HG02973 (cell line): ENCODE results near the gene FBXO21.

Source experiments
- ATAC-seq: cut with Tn5 transposase; IDR thresholded peaks from one replicate; pipeline ENCODE4 v1.9.1; 2021; ENCODE audit warnings: moderate library complexity; ENCODE audit not compliant: unreplicated experiment

Gene FBXO21

GRCh38 chr12:117141097-117141898 lies 49.0 kb downstream of the FBXO21 start:
- no peak for ATAC-seq

GRCh38 chr12:117140397-117141096 lies 49.7 kb downstream of the FBXO21 start:
- no peak for ATAC-seq

GRCh38 chr12:117139025-117139717 lies 51.1 kb downstream of the FBXO21 start:
- ATAC-seq: no peak

GRCh38 chr12:117134721-117135120 lies 55.5 kb downstream of the FBXO21 start:
- ATAC-seq: no peak

GRCh38 chr12:117134059-117134458 lies 56.2 kb downstream of the FBXO21 start:
- no peak for ATAC-seq

GRCh38 chr12:117130801-117131200 lies 59.5 kb downstream of the FBXO21 start:
- no peak for ATAC-seq

- ATAC-seq: no peak
Observed at GRCh38 chr12:117129391-117129790, 60.9 kb downstream of the FBXO21 start.

- ATAC-seq: no peak
Observed at GRCh38 chr12:117127933-117128823, 62.1 kb downstream of the FBXO21 start.

- ATAC-seq: no peak
Observed at GRCh38 chr12:117126335-117126734, 63.9 kb downstream of the FBXO21 start.

GRCh38 chr12:117125767-117126166 lies 64.5 kb downstream of the FBXO21 start:
- ATAC-seq: no peak

- no peak for ATAC-seq
Observed at GRCh38 chr12:117125272-117125613, 65.0 kb downstream of the FBXO21 start.

GRCh38 chr12:117124421-117125271 lies 65.6 kb downstream of the FBXO21 start:
- ATAC-seq: no peak

GRCh38 chr12:117121441-117121840 lies 68.8 kb downstream of the FBXO21 start:
- ATAC-seq: no peak

GRCh38 chr12:117120787-117121186 lies 69.5 kb downstream of the FBXO21 start:
- ATAC-seq: no peak

GRCh38 chr12:117119592-117120198 lies 70.6 kb downstream of the FBXO21 start:
- ATAC-seq: no peak

- ATAC-seq: no peak
Observed at GRCh38 chr12:117118838-117119591, 71.3 kb downstream of the FBXO21 start.

- ATAC-seq: no peak
Observed at GRCh38 chr12:117114784-117115183, 75.5 kb downstream of the FBXO21 start.

- no peak for ATAC-seq
Observed at GRCh38 chr12:117113231-117113630, 77.0 kb downstream of the FBXO21 start.
